WERI-Rb-1 (cell line): Measurements from ENCODE around the gene ZBTB14.

ENCODE experiments used
- DNase-seq: peaks from one replicate; pipeline ENCODE4 v3.0.0-alpha.2; 2020
- H3K27ac ChIP-seq: fragments of 250-450 bp; sonication (Bioruptor Pico); 2 replicates; pipeline ENCODE4 v1.5.1; 2020; ENCODE audit warnings: mild to moderate bottlenecking, moderate library complexity
- H3K27me3 ChIP-seq: fragments of 250-450 bp; sonication (Bioruptor Pico); 2 replicates; pipeline ENCODE4 v1.5.1; 2021; ENCODE audit warnings: mild to moderate bottlenecking, low read depth, moderate library complexity; ENCODE audit not compliant: insufficient read depth, severe bottlenecking
- H3K36me3 ChIP-seq: fragments of 250-450 bp; sonication (Bioruptor Pico); 2 replicates; pipeline ENCODE4 v1.5.1; 2020; ENCODE audit warnings: mild to moderate bottlenecking, moderate library complexity
- H3K4me3 ChIP-seq: 2 replicates; pipeline ENCODE4 v1.5.1; 2011; ENCODE audit warnings: low read depth, mild to moderate bottlenecking, control low read depth, low read length
- H3K9me3 ChIP-seq: fragments of 250-450 bp; sonication (Bioruptor Pico); 2 replicates; pipeline ENCODE4 v1.5.1; 2021; ENCODE audit warnings: mild to moderate bottlenecking, moderate library complexity; ENCODE audit not compliant: severe bottlenecking
- CTCF ChIP-seq: IDR thresholded peaks from 2 replicates; pipeline ENCODE4 v1.5.1; 2011; ENCODE audit warnings: low read depth, mild to moderate bottlenecking, control low read depth, inconsistent platforms, low read length

The ZBTB14 gene

GRCh38 chr18:5268874-5269273, 26.7 kb downstream of the ZBTB14 start:
- no peaks in the 10 kb centered on the region for H3K9me3 ChIP-seq
- no peak for TF ChIP-seq CTCF
- H3K4me3 ChIP-seq = no peak overlapping the region
- H3K27me3 ChIP-seq = no peaks in the 10 kb centered on the region
- H3K36me3 ChIP-seq = no peaks in the 10 kb centered on the region
- no peak overlapping the region for H3K27ac ChIP-seq
- no peak for DNase-seq

GRCh38 chr18:5266721-5267120, 28.8 kb downstream of the ZBTB14 start:
- no peak for TF ChIP-seq CTCF
- Histone ChIP-seq H3K36me3 (no peaks in the 10 kb centered on the region), H3K9me3 (no peaks in the 10 kb centered on the region), H3K27me3 (no peaks in the 10 kb centered on the region), H3K4me3 (no peak overlapping the region), H3K27ac (no peak overlapping the region)
- no peak for DNase-seq

- no peak for TF ChIP-seq CTCF
- H3K4me3 ChIP-seq = no peak overlapping the region
- no peak overlapping the region for H3K27ac ChIP-seq
- no peaks in the 10 kb centered on the region for H3K36me3 ChIP-seq
- no peaks in the 10 kb centered on the region for H3K9me3 ChIP-seq
- DNase-seq = no peak
- H3K27me3 ChIP-seq = no peaks in the 10 kb centered on the region
Observed at GRCh38 chr18:5253910-5254309, 41.6 kb downstream of the ZBTB14 start.

DNA sequence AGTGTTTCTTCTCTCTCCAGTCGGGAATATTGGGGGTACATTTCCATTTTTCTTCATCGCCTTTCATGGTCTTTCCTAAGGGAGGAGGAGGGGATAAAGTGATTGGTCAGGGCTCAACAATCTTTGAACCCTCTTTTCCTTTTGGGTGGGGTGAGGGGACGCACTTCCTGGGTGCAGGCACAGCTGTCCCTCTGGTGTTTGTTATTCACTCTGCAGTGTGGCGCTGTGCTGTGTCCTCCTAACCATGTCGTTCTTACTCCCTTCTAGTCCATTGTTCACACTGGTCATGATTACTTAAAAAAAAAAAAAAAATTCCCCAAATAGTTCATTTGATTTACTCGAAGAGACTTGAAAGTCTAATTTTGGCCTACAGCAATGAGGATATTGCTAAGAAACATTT, 44.4 kb downstream of the ZBTB14 start:
- no peaks in the 10 kb centered on the region for H3K9me3 ChIP-seq
- H3K36me3 ChIP-seq = no peaks in the 10 kb centered on the region
- no peak overlapping the region for H3K4me3 ChIP-seq
- no peak overlapping the region for H3K27ac ChIP-seq
- TF ChIP-seq CTCF = no peak
- no peaks in the 10 kb centered on the region for H3K27me3 ChIP-seq
- no peak for DNase-seq

- Histone ChIP-seq H3K9me3 (no peaks in the 10 kb centered on the region), H3K36me3 (no peaks in the 10 kb centered on the region), H3K27ac (no peak overlapping the region), H3K27me3 (no peaks in the 10 kb centered on the region), H3K4me3 (no peak overlapping the region)
- TF ChIP-seq CTCF = no peak
- no peak for DNase-seq
Observed at GRCh38 chr18:5250603-5251002, 44.9 kb downstream of the ZBTB14 start.

DNA sequence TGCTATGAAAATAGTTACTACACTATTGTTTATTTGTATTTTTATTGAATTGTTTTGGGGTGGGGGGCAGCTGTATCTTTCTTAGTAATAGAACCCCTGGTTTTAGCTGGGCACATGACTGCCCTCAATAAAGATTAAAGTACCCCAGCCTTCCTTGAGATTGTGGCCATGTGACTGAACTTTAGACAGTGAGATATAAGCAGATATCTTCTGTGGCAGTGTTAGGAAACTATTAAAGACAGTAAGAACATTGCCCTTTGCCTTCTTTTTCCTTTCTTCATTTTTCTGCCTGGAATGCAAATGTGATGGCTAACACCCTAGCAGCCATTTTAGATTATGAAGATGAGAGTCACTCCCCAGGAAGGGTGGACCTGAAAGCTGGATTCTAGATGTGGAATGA, 50.6 kb downstream of the ZBTB14 start:
- H3K9me3 ChIP-seq = no peaks in the 10 kb centered on the region

More for the DNA sequence above, 50.6 kb downstream of the ZBTB14 start:
- TF ChIP-seq CTCF = no peak
- Histone ChIP-seq H3K36me3 (no peaks in the 10 kb centered on the region; the same call in 1 of the 2 replicates), H3K4me3 (no peak overlapping the region), H3K27ac (no peak overlapping the region), H3K27me3 (no peaks in the 10 kb centered on the region)
- no peak for DNase-seq
